ENCODE measurements around the gene SCAF4. TPM values are rescaled to one million over a fixed set of nuclear protein-coding genes. Genes with fewer than 3 reads are reported as not detected.

The SCAF4 gene
- total and polyA plus RNA-seq, 2 donors (not counting 3 experiments of a cell fraction or from before 2014, with no cell fraction given): 12.2 to 41.2 TPM

DNA sequence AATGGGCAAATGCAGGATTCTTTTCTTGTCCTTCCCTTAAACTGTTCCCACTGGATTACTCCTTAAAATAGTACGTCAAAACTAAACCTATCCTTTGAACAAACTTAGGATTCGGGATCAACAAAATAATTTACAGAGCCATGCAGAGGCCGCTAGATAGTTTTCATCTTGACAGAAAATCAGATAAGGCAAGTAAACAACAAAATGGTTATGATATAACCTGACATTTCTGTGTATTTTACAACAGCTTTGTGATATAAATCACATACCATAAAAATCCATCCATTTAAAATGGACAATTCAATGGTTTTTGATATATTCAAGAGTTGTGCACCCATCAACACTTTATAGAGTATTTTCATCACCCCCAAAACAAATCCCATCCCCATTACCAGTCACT, 11.2 kb downstream of the SCAF4 start:
- ChIA-PET CTCF (no interaction called here), POLR2A (no interaction called here)
- intact Hi-C loops (cut with micrococcal nuclease) (no loop called here), dilution Hi-C loops (cut with MboI; ENCODE audit: extremely low pct_ligation_motif_present, low sequenced_read_pairs) (no loop called here)
- TF ChIP-seq, protein P1, sequence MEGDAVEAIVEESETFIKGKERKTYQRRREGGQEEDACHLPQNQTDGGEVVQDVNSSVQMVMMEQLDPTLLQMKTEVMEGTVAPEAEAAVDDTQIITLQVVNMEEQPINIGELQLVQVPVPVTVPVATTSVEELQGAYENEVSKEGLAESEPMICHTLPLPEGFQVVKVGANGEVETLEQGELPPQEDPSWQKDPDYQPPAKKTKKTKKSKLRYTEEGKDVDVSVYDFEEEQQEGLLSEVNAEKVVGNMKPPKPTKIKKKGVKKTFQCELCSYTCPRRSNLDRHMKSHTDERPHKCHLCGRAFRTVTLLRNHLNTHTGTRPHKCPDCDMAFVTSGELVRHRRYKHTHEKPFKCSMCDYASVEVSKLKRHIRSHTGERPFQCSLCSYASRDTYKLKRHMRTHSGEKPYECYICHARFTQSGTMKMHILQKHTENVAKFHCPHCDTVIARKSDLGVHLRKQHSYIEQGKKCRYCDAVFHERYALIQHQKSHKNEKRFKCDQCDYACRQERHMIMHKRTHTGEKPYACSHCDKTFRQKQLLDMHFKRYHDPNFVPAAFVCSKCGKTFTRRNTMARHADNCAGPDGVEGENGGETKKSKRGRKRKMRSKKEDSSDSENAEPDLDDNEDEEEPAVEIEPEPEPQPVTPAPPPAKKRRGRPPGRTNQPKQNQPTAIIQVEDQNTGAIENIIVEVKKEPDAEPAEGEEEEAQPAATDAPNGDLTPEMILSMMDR (IDR thresholded peaks at IDR 0.05; ENCODE audit: extremely low read depth in 1 of 2, insufficient read depth in 1 of 2, low read depth in 1 of 2, low read length in 2 of 2): no peak
- TF ChIP-seq POLR2AphosphoS5 (IDR thresholded peaks at IDR 0.05; ENCODE audit: insufficient read depth, low read depth, low read length) (no peak), JUN (IDR thresholded peaks at IDR 0.05; ENCODE audit: borderline replicate concordance, insufficient read depth, insufficient read length, low read depth) (no peak), EZH2 (IDR thresholded peaks at IDR 0.05; ENCODE audit: borderline replicate concordance, low read depth, low read length, severe bottlenecking) (no peak), FOS (IDR thresholded peaks at IDR 0.05; ENCODE audit: borderline replicate concordance, insufficient read depth, low read length) (no peak), GATA2 (IDR thresholded peaks at IDR 0.05; ENCODE audit: insufficient read depth, insufficient read length, low read depth, low read length) (no peak), MYC (IDR thresholded peaks at IDR 0.05; ENCODE audit: low read depth, low read length) (no peak), POLR2A (IDR thresholded peaks at IDR 0.05; ENCODE audit: low read depth, low read length) (no peak)
- no peak for FAIRE-seq
- H3K9me1 ChIP-seq (replicated peaks; ENCODE audit: control insufficient read depth, extremely low read depth, insufficient read depth, low read length): no peaks in the 10 kb centered on the region
- peaks cover 34% of the 10 kb centered on the region for H4K20me1 ChIP-seq (replicated peaks; ENCODE audit: control insufficient read depth, extremely low read depth, insufficient read depth, low read length)
- no peak overlapping the region for H3K27ac ChIP-seq (ENCODE audit: insufficient read depth, low read depth, low read length)
- H3K36me3 ChIP-seq (ENCODE audit: control insufficient read depth in 2 of 2, extremely low read depth in 1 of 2, insufficient read depth in 2 of 2, low read length in 2 of 2): no peaks in the 10 kb centered on the region
- H3K79me2 ChIP-seq (ENCODE audit: control insufficient read depth, insufficient read depth, low read length): peaks cover 96% of the 10 kb centered on the region
- H3K4me3 ChIP-seq (replicated peaks in 1 of 3; ENCODE audit: insufficient read depth in 1 of 3, low read depth in 1 of 3, low read length in 3 of 3): no peak overlapping the region
- H3K9ac ChIP-seq (replicated peaks; ENCODE audit: extremely low read depth, insufficient read depth, low read length): no peak overlapping the region
- no peak for DNase-seq (ENCODE audit: low read depth, low spot score)
- no TSS peak for BruUV-seq (replicated peaks)
- no peaks in the 10 kb centered on the region for H3K9me3 ChIP-seq (replicated peaks; ENCODE audit: control insufficient read depth, insufficient read depth, low read length)
- no peak overlapping the region for H2AFZ ChIP-seq (ENCODE audit: low read depth, low read length)
- no peak overlapping the region for H3K4me2 ChIP-seq (ENCODE audit: insufficient read depth, low read length)
- H3K4me1 ChIP-seq (ENCODE audit: control insufficient read depth, extremely low read depth, insufficient read depth, low read length): no peaks in the 10 kb centered on the region
- no peaks in the 10 kb centered on the region for H3K27me3 ChIP-seq (ENCODE audit: control insufficient read depth in 2 of 2, insufficient read depth in 2 of 2, low read length in 2 of 2)

Data from endothelial cell of umbilical vein (primary cell).